Activated T-helper 1 cell treated with Interleukin-2 at 50 U/mL for 16 hours (primary cell): ENCODE data around the gene TNFAIP8.
A peak's percentile ranks its signal among the peaks of the same experiment; 100 is the strongest.

Experiments
- DNase-seq: peaks from one replicate; pipeline ENCODE4 v3.0.0-alpha.2; 2020; ENCODE audit warnings: low read depth

Gene TNFAIP8

DNA sequence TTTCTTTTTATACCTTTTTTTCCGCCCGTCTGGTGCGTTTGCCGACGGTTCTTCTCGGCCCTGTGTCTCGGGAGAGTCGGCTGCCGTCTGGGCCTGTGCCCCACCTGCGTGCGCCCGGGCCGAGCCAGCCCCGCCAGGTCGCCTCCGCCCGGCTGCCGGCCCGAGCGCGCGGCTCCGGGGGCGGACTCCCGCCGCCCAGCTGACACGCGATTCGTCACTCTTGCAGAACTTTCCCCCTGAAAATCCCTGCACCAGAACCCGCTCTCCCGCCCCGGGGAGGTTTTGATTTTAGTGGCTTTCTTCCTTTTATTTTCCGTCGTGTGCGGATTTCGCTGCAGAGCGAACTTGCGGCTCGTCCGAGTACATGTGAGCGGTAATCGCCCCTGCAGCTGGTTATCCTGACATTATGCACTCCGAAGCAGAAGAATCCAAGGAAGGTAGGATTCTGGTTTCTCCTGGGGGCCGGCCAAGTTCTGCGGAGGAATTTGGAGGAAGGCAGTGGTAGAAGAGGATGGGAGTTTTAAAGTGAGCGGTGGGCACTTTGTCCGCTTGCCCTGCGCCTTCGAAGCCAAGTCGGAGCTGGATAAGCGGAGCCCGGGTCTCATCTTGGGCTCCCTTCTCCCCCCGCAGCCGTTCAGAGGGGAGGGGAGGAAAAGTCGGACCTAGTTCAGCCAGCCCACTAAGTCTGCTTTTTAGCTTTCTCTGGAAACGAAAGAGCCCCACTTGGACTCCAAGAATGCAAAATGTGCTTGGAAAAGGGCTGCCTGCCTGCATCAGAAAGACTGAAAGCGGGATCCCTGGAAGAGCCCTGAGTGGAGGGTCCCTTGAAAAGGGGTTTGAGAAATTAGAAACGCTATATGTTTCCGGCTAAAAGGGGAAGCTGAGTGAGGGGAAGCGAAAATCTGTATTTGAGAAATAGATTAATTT, at the start of gene TNFAIP8:
TNFAIP8 (plus strand) TSS at position 335 of the 927 bp plus-strand sequence; CDS start at position 407, 72 bp downstream.
- no peak for DNase-seq

DNA sequence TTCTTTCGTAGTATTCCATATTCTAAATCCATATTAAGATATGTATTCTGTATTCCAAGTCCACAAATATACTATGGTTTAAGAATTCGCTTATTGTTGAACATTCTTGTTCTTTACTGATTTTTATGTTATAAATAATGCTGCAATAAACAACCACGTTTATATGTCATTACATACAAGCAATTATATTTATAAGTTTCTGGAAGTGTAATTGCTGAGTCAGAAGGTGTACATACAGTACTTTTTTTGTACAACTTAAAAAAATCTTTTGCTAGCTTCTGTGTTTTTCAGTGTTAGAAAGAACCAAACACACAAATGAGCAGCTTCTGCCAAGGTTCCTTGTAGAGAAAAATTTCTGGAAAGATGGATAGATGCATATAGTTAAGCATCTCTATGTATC, 48.6 kb upstream of the TNFAIP8 start:
- no peak for DNase-seq

DNA sequence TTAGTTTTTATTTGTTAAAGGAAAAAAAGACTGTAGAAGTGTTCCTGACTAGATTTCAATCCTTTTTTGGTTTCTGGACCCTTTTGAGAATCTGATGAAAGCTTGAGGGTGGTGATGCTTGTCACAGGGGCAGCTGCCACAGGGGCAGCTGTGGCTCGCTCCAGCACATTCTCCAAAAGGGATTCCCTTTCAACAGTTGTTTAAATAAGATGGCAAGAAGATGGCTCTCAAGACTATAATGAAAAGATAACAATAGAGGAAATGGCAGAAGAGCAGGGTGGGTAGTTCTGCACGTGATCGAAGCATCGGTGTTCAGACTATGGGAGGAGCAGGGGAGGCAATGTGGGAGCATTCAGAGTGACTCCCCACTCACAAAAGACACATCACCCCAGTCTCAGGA, 46.5 kb upstream of the TNFAIP8 start:
- DNase-seq, result no peak

DNA sequence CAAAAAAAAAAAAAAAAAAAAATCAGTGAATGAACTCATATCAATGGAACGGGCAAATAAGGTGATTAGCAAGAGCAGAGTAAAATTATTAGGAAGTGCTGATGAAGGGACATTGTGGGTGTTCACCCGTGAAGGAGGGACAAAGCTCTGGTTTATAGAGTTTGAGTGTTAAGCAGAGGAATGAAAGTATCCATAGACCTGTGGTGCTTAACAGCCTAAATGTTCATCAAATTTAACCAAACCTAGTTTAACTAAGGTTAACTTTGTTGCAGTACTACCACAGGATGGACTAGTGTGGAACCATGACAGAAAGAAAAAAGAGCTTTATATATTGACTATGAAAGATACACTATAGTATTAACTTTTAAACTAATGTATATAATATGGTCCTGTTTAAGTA, 44.1 kb upstream of the TNFAIP8 start:
- no peak for DNase-seq

DNA sequence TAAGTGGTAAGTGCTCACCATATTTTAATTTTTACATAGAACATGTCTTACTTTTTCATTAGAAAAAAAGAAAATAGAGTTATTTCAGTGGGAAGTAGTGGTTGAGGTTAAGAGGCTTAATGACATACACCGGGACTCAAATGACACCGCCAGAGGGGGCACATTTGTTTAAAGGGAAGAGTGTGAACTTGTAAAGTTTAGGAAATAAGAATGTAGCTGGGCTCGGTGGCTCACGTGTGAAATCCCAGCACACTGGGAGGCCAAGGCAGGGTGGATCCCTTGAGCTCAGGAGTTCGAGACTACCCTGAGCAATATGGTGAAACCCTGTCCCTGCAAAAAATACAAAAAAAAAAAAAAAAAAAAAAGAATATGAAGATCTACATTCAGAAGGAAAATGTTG, 43.4 kb upstream of the TNFAIP8 start:
- DNase-seq, result no peak

DNA sequence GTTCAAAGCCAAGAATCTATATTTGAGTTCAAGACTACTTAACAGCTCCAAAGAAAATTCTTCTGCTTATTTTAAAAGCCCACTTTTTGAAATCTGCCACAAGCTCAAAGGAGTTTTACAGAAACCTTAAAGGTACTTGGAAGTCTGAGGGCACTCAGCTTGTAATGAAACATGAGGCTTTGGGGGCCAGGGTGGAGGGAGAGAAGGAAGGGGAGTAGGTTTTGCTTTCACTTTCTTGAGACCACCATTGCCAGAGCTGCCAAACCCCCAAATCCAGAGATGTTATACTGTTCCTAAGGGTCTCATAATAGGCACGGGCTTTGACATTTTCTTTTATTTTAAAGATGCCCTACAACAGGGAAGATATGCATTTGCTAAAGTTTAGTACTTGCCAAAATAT, 42.6 kb upstream of the TNFAIP8 start:
- DNase-seq, result no peak

DNA sequence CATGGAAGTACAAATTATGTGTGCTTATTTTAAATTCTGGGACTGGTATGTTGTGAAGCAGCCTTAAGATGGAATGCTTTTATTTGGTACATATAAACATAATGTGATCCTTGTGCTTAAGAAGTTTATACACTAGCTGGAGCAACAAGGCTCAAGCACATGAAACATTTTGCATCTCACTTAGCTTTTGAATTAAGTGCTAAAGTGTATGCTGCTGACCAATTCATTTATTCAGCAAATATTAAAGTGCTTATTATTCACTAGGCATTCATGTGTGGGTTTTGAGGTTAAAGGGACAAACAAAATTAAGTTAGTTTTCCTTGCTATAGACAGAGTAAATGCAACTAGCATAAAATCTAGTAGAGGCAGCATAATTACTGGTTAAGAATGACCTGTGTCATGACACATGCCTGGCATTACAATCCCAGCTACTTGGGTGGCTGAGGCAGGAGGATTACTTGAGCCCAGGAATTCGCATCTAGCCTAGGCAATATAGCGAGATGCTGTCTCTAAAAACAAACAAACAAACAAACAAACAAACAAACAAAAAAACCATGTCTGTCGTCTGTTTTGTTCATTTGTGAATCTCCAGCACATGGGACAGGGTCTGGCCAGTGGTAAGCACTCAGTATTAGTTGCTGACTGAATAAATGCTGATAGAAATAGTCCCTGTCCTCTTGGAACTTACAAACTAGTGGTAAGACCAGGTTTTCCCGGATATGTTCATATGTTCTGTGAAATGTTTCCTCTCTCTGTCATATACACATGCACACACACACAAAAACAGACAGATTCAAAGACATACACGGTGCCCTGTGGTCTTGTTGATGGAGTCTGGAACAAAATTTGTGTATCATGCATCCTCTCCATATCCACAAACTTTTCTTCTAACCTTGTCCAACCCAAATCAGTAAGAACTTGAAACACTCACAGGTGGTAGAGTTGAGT, 41.9 kb upstream of the TNFAIP8 start:
- no peak for DNase-seq

DNA sequence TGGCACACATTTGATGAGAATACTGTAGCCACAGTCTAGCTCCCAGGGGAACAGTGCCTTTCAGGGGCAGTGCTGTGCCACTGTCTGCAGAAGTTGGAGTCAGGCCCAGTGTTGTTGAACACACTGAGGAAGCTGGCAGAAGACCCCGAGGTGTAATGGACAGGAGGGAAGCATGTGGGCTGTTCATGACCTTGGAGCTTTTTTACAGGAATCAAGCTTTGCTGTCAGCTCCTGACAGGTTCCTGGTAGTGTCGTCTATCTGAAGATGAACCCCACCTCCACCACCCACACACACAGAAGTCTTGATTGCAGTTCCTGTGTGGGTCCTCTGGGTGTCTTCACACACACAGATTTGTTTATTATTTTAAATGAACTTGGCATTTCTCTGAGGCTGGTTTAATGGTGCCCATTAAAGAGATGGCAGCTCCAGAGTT, 40.3 kb upstream of the TNFAIP8 start:
- DNase-seq, result no peak

DNA sequence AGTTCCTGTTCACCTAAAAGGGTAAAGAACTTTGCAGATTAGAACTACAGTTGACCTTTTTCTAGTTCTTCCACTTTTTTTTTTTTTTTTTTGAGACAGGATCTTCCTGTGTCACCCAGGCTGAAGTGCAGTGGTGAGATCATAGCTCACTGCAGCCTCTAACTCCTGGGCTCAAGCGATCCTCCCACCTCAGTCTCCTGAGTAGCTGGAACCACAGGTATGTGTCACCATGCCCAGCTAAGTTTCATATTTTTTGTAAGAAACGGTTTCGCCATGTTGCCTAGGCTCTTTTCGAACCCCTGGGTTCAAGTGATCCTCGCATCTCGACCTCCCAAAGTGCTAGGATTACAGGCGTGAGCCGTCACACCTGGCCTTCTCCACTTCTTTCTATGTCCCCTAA, 39.7 kb upstream of the TNFAIP8 start:
- no peak for DNase-seq

DNA sequence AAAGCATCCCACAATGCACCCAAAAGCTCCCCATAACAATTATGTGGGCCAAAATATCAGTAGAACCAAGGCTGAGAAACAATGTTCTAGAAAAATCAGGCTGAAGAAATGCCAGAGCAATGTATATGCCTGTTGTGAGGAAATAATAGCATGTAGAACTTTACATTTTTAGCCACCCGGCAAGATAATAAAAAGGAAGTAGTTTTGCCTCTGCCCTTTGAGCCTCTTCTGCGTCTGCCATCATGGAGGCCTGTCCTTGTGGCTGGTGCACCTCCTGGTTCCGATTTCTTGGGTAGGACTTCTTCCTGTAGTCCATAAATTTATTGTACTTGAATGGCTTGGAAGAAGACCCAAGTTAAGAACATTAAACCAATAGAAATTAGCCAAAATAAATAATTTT, 38.9 kb upstream of the TNFAIP8 start:
- no peak for DNase-seq

DNA sequence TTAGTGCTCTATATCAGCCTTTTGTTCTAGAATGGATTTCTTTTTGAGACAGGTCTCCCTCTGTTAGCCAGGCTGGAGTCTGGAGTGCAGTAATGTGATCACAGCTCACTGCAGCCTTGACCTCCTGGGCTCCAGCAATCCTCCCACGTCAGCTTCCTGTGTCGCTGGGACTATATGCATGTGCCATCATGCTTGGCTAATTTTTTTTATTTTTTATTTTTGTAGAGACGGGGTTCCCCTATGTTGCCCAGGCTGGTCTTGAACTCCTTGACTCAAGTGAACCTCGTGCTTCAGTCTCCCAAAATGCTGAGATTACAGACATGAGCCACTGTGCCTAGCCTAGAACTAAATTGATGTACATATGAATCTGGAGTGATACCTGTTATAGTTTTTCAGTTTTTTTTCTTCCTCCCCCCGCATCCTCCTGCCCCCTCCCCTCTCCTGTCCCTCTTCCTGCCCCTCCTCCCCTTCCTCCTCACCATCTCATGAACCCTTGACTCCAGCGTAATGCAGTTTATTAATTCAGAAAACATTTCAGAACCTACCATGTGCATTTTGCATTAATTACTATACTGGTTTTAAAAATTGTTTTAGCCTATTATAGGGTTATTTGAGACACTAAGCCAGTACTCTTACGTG, 37.4 kb upstream of the TNFAIP8 start:
- DNase-seq, result no peak

DNA sequence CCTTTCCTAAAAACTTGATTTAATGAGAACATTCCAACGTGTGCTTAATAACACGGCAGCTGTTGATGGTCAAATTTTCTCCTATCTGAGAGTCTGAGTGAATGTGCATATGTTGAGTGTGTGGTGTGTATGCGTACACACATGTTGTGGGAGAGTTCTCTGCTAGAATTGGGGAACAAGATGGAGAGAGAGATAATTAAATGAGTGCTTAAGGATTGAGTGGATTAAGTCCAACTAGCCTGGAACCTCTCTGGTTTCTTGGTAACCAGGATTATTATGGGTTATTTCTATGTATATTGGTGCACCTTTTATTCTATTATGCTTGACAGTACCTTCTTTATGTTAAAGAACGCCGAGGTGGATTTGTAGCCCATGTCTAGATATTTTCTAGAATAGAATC, 36.4 kb upstream of the TNFAIP8 start:
- DNase-seq, result no peak

DNA sequence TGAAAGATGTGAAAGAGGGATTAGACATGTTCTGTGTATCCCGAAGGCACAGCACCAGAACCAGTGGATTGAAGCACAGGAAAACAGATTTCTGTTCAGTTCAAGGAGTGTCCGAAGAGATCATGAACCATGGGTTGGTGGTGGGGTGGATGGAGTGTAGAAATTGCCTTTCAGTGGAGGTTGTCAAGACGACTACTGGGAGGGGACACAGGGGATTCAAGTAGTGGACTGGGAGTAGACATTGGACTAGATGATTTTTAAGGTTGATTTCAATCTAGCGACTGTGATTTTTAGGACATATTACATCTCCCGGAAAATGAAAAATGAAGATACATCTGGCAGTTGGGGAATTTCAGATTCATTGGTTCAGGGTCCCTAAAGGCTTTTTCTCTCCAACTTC, 35.9 kb upstream of the TNFAIP8 start:
- DNase-seq, result no peak

DNA sequence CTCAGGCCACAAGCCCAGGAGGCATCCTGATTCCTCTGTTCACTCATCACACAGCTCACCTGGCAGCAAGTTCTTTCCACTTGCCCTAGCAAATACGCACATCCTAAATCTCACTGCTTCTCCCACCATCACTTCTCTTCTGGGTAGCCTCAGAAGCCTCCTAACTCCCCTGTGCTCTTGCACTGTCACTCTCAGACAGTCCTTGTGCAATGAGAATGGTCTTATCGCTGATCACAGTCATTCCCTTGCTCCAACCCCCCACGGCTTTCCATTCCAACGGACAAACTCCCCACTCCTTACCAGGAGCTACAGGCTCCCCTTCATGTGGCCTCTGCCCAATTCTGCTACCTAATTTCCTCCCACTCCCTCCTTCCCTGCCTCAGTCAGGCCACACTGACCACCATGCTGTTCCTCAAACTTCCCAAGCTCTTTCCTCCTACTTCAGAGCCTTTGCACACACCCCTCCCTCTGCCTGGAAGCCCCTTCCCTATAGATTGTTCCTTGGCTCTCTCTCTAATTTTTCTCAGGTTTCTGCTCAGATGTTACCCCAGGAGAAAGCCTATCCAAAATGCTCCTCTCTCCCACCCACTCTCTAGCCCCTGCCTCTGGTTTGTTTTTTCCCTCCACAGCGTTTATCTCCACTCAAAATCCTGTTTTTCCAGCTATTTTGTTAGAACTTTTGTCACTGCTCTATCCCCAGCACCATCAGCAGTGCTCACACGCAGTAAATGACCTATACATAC, 34.1 kb upstream of the TNFAIP8 start:
- no peak for DNase-seq

DNA sequence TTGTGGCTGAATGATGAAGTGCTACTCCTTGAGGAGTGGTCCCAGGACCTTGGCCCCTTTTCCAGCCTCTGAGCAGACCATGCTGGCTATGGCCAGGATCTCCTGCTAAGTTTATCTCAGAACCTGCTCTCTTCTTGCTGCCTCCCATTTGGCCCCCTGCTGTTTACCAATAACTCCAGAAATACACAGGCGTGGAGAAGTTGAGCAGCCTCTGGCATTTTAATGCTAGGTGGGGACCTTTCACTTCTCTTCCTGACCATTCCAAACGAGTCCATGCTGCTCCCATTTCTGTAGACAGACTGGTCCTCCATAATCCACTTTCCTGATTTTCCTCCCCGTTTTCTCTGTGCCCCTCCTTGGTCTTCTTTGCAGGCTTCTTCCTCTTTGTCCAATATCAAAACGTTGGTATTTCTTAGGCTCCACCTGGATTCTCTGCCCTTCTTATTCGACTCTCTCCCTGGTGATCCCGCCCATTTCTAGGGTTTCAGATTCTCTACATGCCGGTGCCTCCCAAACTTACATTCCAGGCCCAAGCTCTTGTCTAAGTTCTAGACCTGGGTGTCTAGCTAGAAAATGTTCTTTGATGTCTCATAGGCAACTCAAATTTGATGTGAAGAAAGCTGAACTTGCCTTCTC, 33.4 kb upstream of the TNFAIP8 start:
- no peak for DNase-seq

DNA sequence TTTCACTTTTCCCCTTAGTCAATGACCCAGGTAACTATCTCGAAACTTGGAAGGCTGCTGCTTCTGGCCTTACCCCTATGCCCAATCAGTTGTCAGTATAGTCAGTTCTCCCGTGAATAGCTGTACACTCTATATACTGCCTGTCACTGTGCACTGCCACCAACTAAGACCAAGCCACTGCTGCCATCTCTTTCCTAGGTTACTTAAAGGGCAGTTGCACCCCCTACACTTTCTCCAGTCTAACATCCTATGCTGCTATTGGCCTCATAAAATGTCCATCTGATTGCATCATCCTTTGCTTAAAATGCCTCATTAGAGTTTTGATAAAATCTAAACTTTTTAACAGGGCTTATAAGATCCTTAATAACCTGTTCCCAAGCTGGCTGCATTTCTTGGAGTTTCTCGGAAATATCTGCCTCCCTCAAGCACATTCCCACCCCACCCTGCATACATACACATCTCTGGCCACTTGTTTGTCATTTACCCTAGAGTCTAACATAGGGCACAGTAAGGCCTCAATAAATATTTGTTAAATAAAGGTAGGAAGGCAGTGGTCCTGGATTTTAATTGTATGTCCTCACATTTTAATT, 32.8 kb upstream of the TNFAIP8 start:
- DNase-seq, result no peak

DNA sequence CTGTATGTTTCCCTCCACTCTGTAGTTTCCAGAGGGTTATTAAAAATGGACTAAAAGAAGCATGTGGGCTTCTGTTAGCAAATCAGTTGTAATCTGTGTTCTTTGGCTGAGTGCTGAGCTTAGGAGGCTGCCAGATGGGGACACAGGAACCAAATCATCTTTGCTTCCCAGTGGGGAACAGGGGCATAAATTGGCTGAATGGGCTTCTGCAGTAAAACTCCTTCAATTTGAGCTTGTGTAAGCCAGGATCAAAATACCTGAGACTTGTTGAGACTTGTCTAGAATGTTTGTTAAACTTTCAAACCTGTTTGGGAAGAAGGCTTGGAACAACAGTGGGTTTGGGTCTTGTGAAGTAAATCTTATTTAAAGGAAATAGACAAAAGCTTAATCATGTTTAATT, 32.2 kb upstream of the TNFAIP8 start:
- DNase-seq, result no peak

DNA sequence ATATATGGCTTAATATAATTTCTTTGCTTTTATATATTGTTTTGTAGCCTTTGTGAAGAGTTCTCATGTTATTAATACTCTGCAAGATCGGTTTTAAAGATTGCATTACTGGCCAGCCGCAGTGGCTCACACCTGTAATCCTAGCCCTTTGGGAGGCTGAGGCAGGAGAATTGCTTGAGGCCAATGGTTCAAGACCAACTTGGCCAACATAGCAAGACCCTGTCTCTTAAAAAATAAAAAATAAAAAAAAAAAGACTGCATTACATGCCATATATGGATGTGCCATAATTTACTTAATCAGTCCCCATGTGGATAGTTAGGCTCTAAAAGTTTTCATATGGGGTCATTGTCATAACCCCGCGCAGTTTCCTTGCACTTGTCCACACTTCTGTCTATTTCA, 31.0 kb upstream of the TNFAIP8 start:
- DNase-seq, result no peak

DNA sequence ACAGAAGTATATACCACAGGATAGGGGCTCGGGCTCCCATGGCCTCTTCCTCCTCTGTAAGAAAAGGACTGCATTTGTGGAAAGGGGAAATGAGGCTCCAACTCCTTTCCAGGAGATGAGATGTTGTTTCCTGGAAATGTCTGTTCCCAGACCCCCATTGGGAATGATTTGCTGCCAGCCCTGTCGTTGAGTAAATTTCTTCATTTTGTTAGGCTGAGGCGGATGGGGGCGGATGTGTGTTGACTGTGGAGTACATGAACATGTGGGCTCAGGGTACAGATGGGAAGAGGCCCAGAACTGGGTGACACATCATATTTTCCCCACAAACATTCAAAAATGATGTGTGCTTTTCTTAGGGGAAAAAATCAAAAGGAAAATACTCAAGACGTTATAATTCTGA, 28.8 kb upstream of the TNFAIP8 start:
- DNase-seq, result no peak

DNA sequence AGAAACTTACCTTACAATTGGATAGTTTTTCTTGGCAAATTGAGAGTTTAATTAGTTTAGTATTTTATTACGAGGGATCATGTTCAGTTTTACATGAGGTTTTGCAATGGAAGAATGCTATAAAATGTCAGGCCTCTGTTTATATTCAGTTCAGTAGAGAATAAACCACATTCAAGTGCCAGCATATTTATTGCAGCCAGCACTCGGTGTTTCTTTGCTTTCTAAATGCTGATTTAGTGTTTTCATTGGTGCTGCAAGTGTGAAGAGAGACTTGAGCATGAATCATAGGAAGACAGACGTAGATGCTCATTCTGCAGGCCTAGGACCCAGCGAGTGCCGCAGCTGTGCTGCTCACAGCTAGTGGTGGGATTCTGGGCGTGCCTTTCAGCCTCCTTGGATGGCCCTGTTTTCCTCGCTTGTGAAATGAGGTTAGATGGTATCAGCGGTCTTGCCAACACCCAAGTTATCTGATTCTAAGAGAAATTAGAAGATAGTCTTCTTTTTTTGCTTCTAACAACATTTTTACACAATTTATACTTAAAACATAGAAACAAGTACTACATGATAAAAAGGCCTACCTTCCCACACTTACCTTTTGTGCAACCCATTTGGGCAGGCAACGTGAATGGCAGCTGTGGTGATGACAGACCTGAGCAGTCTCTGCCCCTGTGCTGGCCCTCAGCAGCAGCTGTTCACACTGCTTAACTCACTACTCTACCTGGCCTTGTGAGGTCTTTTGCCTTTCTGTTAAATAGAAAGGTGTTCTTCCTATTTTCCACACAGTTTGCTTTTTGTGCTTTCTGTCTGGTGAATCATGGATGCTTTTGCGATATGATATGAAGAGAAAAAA, 26.8 kb upstream of the TNFAIP8 start:
- peak; percentile 43 for DNase-seq
